ENCODE measurements around the gene SVOPL.

- TF ChIP-seq POLR2A (IDR thresholded peaks at IDR 0.05): no peak
- TF ChIP-seq POLR2AphosphoS5 (IDR thresholded peaks at IDR 0.05): no peak
- TF ChIP-seq CTCF (IDR thresholded peaks at IDR 0.05): no peak
Observed at GRCh38 chr7:138625084-138625848, 75.9 kb downstream of the SVOPL start.

Data from transverse colon (tissue), 4 donors.